ENCODE measurements around the gene NR2F1-AS1.

- TF ChIP-seq CTCF (IDR thresholded peaks at IDR 0.05) (no peak), POLR2A (IDR thresholded peaks at IDR 0.05) (no peak), POLR2AphosphoS5 (IDR thresholded peaks at IDR 0.05) (no peak)
These were observed 176.8 kb downstream of the NR2F1-AS1 start for GRCh38 chr5:93404246-93404645.

Data from prostate gland (tissue), 2 donors.